Brain microvascular endothelial cell (primary cell): ENCODE results near the gene G2E3.

Experiments
- DNase-seq: peaks from one replicate; pipeline ENCODE4 v3.0.0-alpha.2; 2020
- H3K27ac ChIP-seq: fragments of 250-450 bp; sonication (Bioruptor Pico); 2 replicates; pipeline ENCODE4 v1.5.1; 2020; ENCODE audit warnings: mild to moderate bottlenecking, moderate library complexity
- H3K27me3 ChIP-seq: fragments of 250-450 bp; sonication (Bioruptor Pico); replicated peaks from 2 replicates; pipeline ENCODE4 v1.5.1; 2020; ENCODE audit warnings: mild to moderate bottlenecking
- H3K36me3 ChIP-seq: fragments of 250-450 bp; sonication (Bioruptor Pico); replicated peaks from 2 replicates; pipeline ENCODE4 v1.5.1; 2020; ENCODE audit warnings: mild to moderate bottlenecking
- H3K4me3 ChIP-seq: 2 replicates; pipeline ENCODE4 v1.5.1; 2011; ENCODE audit warnings: low read depth, mild to moderate bottlenecking, control low read depth, low read length, moderate library complexity
- in situ Hi-C: cut with HindIII; loops from 2 replicates; pipeline ENCODE4 v1.10.0; 2017; ENCODE audit warnings: low sequenced_read_pairs, low pct_ligation_motif_present
- TF ChIP-seq, protein P1 (sequence below): IDR thresholded peaks from 2 replicates; pipeline ENCODE4 v1.5.1; 2011; ENCODE audit warnings: low read depth, mild to moderate bottlenecking, moderate library complexity, low read length, control low read depth, inconsistent platforms; ENCODE audit errors: missing control alignments

The G2E3 gene, protein sequence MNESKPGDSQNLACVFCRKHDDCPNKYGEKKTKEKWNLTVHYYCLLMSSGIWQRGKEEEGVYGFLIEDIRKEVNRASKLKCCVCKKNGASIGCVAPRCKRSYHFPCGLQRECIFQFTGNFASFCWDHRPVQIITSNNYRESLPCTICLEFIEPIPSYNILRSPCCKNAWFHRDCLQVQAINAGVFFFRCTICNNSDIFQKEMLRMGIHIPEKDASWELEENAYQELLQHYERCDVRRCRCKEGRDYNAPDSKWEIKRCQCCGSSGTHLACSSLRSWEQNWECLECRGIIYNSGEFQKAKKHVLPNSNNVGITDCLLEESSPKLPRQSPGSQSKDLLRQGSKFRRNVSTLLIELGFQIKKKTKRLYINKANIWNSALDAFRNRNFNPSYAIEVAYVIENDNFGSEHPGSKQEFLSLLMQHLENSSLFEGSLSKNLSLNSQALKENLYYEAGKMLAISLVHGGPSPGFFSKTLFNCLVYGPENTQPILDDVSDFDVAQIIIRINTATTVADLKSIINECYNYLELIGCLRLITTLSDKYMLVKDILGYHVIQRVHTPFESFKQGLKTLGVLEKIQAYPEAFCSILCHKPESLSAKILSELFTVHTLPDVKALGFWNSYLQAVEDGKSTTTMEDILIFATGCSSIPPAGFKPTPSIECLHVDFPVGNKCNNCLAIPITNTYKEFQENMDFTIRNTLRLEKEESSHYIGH

DNA sequence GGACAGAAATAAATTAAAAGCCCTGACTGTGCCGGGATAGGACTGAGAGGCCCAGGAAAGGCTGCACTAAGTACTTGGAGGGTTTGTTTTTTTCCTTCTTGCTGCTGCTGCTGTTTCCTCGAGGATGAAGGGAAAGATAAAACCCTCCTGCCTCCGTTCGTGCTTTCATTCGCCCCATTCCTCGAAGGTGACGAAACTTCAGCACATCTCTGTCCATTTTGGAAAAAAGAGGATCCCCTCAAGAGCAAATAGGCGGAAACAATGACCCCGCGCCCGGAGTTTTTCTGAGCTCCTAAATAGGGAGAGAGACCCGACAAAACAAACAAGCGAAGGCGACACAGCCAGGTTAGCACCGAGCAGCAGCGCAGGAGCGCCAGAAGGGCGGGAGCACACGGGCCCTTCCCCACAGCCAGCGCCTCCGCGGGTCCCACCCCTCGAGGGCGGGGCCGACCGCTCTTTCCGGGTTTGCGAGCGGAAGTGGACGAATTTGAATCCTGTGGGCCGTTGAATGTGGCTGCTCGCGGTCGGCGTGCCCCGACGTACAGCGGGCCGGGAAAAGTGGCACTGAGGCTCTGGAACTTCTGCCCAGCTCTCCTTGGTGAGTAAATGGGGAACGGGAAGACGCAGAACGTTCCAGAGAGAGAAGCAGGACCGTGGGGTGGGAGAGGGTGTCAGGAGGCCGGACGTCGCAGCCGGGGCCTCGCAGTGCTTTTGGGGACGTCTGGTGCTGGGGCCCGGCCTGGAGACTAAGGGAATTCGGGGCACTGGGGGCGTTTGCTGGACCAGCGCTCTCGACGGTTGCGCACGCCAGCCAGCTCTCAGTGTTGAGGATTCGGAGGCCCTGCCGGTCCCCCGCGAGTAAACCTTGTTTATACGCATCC, at the start of gene G2E3:
TSS of gene G2E3 (plus strand) at position 484 of the 881 bp plus-strand sequence. CDS start 21,922 bp downstream, outside the sequence.
- Histone ChIP-seq H3K4me3 (peak within 1 kb of the TSS; percentile 97), H3K27me3 (no peaks in the 10 kb centered on the region), H3K27ac (peak within 1 kb of the TSS; percentile 90), H3K36me3 (no peaks in the 10 kb centered on the region)
- peak; percentile 74 for DNase-seq
- in situ Hi-C loops = no loop called here
- TF ChIP-seq, protein P1, sequence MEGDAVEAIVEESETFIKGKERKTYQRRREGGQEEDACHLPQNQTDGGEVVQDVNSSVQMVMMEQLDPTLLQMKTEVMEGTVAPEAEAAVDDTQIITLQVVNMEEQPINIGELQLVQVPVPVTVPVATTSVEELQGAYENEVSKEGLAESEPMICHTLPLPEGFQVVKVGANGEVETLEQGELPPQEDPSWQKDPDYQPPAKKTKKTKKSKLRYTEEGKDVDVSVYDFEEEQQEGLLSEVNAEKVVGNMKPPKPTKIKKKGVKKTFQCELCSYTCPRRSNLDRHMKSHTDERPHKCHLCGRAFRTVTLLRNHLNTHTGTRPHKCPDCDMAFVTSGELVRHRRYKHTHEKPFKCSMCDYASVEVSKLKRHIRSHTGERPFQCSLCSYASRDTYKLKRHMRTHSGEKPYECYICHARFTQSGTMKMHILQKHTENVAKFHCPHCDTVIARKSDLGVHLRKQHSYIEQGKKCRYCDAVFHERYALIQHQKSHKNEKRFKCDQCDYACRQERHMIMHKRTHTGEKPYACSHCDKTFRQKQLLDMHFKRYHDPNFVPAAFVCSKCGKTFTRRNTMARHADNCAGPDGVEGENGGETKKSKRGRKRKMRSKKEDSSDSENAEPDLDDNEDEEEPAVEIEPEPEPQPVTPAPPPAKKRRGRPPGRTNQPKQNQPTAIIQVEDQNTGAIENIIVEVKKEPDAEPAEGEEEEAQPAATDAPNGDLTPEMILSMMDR = no peak

DNA sequence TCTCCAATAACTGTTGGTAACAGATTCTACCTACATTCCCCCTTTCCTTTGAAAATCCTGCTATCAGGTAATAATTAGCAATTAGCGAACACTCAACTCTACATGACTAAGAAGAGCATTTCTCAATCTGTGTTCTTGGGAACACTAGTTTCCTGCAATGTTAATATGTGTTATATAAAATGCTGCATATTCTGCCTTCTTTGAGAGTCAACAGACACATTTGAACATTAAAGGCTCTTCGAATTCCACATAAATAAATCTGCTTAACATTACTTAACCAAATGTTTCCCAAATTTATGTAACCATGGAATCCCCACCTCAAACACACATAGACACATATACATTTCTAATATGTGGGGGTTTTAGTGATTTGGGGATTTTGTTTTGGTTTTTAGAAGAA, 41.2 kb upstream of the G2E3 start:
- H3K4me3 ChIP-seq = no peak overlapping the region
- TF ChIP-seq, protein P1 = no peak
- in situ Hi-C loops = no loop called here
- H3K27me3 ChIP-seq = no peaks in the 10 kb centered on the region
- DNase-seq = no peak
- no peak overlapping the region for H3K27ac ChIP-seq
- H3K36me3 ChIP-seq = no peaks in the 10 kb centered on the region

DNA sequence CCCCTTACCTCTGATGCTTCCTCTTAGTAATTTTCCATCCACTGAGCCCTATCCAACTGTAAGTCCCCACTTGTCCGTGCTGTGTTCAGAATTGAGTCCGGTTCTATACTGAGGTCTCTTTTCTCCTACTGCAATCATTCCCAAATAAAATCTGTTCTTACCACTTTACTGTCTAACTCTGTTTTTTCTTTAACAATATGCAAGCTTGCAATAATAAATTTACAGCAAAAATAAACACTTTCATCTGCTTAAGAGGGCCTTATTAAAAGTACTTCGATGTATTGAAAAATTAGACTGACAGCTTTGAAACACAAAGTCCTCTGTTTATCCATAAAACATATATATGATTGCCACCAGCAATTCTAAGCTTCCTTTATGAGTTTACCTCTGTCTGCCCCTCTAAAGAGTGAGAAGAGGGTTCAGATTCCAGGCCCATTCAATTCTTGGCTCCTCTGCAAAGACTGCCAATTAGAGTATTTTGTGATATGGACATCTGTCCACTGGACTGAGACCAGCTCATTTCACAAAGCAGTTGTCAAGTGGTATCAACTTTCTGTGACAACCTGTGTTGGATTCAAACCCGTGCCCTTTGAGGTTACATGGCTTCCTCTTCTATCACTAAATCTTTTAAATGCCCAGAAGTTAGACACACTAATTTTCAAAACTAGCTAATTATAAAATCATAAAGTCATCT, 39.9 kb upstream of the G2E3 start:
- Histone ChIP-seq H3K36me3 (no peaks in the 10 kb centered on the region), H3K4me3 (no peak overlapping the region), H3K27me3 (no peaks in the 10 kb centered on the region), H3K27ac (no peak overlapping the region)
- TF ChIP-seq, protein P1 = no peak
- DNase-seq = no peak
- in situ Hi-C loops = no loop called here

DNA sequence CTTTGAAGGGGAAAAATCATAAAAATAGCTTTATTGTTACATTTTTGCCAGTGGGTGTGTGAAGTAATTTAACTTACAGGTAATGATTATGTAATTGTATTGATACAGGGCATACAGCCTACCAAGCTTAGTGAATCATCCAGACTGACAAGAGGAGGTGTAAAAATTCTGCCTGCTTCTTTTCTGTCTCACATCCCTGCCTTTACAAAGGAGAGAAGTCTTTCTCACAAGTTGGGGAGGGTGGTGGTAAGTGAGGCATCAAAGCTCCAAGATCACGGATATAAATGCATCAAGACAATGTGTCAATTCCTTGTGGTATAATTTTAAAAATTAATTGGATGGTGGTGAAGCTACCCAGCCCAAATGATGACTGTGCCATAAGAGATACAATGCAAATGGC, 39.0 kb upstream of the G2E3 start:
- TF ChIP-seq, protein P1 = no peak
- no peak overlapping the region for H3K4me3 ChIP-seq
- DNase-seq = no peak
- no peaks in the 10 kb centered on the region for H3K36me3 ChIP-seq
- no peak overlapping the region for H3K27ac ChIP-seq
- no peaks in the 10 kb centered on the region for H3K27me3 ChIP-seq
- in situ Hi-C loops = no loop called here

DNA sequence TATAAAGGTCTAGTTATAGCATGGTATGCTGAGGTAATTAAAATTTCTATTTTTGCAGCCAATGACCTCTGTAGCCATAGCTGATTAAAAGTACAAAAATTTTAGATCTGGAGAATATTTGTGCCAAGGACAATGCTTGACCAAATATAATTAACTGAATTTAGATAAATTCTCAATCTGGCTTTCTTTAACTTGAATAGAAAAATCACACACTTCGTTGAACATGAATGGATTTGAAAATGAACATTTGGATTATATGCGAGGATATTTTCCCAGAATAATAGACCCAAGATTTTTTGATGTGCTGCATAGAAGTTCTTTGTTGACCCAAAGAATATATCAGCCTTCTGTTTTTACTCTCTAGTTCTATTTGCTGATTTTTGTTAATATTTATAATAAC, 38.4 kb upstream of the G2E3 start:
- TF ChIP-seq, protein P1 = no peak
- no peak overlapping the region for H3K27ac ChIP-seq
- no peaks in the 10 kb centered on the region for H3K27me3 ChIP-seq
- in situ Hi-C loops = no loop called here
- H3K4me3 ChIP-seq = no peak overlapping the region
- no peak for DNase-seq
- no peaks in the 10 kb centered on the region for H3K36me3 ChIP-seq
